Adrenal gland (tissue), 12 donors: ENCODE results near the gene SMIM31. TPM values are rescaled to one million over a fixed set of nuclear protein-coding genes. Genes with fewer than 3 reads are reported as not detected.

Experiments used
- DNase-seq, 7 donors: peaks; one replicate each; pipeline ENCODE4 v3.0.0-alpha.2; 2019 to 2020
- H3K27ac ChIP-seq, 5 donors: fragments of 200-600 bp; sonication (generic) in 4 of 5; 1 replicate in 3 of 5; 2 replicates in 2 of 5; pipeline versions ENCODE4 v1.5.1 to v1.8.0; 2016 to 2020; ENCODE audit warnings: mild to moderate bottlenecking in 1 of 5
- H3K27me3 ChIP-seq: fragments of 200-600 bp; 2 replicates; pipeline ENCODE4 v1.8.0; 2021
- H3K36me3 ChIP-seq, 2 donors: fragments of 200-600 bp; replicated peaks in 1 of 2; 1 replicate in 1 of 2; 2 replicates in 1 of 2; pipeline versions ENCODE4 v1.5.1 to v1.8.0; 2018 to 2022
- H3K4me1 ChIP-seq, 2 donors: fragments of 200-600 bp; replicated peaks in 1 of 2; 1 replicate in 1 of 2; 2 replicates in 1 of 2; pipeline versions ENCODE4 v1.5.1 to v1.8.0; 2018 to 2021
- H3K4me3 ChIP-seq, 4 donors: fragments of 200-600 bp; sonication (generic) in 3 of 4; one replicate each; pipeline ENCODE4 v1.5.1; 2016 to 2018
- H3K9me3 ChIP-seq, 3 donors: fragments of 200-600 bp; sonication (generic) in 1 of 3; replicated peaks in 1 of 3; 1 replicate in 2 of 3; 2 replicates in 1 of 3; pipeline versions ENCODE4 v1.5.1 to v1.8.0; 2016 to 2021
- CTCF ChIP-seq, 6 experiments: fragments of 450-650 bp in 4 of 6; fragments of 200-600 bp in 2 of 6; sonication (generic) in 1 of 6; IDR thresholded peaks; 1 replicate in 5 of 6; 2 replicates in 1 of 6; pipeline versions ENCODE4 v1.5.1 to v1.8.0; 2016 to 2021; ENCODE audit warnings: antibody characterized with exemption in 6 of 6, mild to moderate bottlenecking in 2 of 6, moderate library complexity in 1 of 6
- POLR2A ChIP-seq, 2 donors: fragments of 450-650 bp; IDR thresholded peaks; one replicate each; pipeline ENCODE4 v1.6.1; 2017; ENCODE audit warnings: antibody characterized with exemption in 2 of 2, mild to moderate bottlenecking in 2 of 2, moderate library complexity in 1 of 2
- WGBS, 4 donors: extraction: QIAGEN DNeasy Blood & Tissue Kit in 2 of 4; methylation state at CpG; one replicate each; pipeline versions ENCODE4 v1.1.5 to v1.1.7; 2013 to 2017; 5-methylcytosine and 5-hydroxymethylcytosine counted together
- intact Hi-C, 2 donors: fragments of 100-400 bp; cut with DNase I; formaldehyde crosslinking; loops; one replicate each; pipeline versions ENCODE4 v1.14.1 to v1.15.0; 2022 to 2023
- polyA plus RNA-seq, 3 donors: library from polyadenylated mRNA; stranded (reverse); fragments of 200-250 nt in 2 of 3; fragments of 350-450 nt in 1 of 3; fragmentation: Illumina TruSeq in 1 of 3; extraction: RNeasy Lipid Tissue Mini Kit (QIAGEN cat#74804) in 1 of 3; gene quantifications; one replicate each; pipeline ENCODE4 v1.2.3, GENCODE V29; 2013 to 2014
- total RNA-seq, 9 donors: library from RNA; depleted of rRNA in 4 of 9; stranded (reverse); fragments of >200 nt in 4 of 9; fragments of 120-200 nt in 1 of 9; fragmentation: NEBNext Ultra II Directional in 1 of 9; extraction: Animal tissue kit (Norgen Biotek cat#: 25700) in 1 of 9; gene quantifications; one replicate each; pipeline versions ENCODE4 v1.1.0 to v1.2.4, GENCODE V29; 2013 to 2023
- donor health status: healthy with polysubstance abuse.
- donor health status: Bipolar disorder and iron deficiency.
- donor health status: DM: yes; HTN: yes; CAD: no.
- donor health status: DM: no; HTN: no; CAD: no.
- donor health status: DM: no; HTN: no; CAD: no.
- donor health status: DM: yes; HTN: yes; CAD: no.

SMIM31 gene
- total and polyA plus RNA-seq, 12 donors, result not detected

GRCh38 chr4:164803702-164804101, 49.8 kb downstream of the SMIM31 start:
- intact Hi-C loops, result no loop called here
- no peak for DNase-seq
- H3K27ac ChIP-seq, result no peak overlapping the region
- H3K27me3 ChIP-seq, result no peaks in the 10 kb centered on the region
- H3K36me3 ChIP-seq, result no peaks in the 10 kb centered on the region
- WGBS, 4 donors, result 85 to 91% (median 87%) methylated on average over 8 of the region's 8 CpGs
- no peak overlapping the region for H3K4me3 ChIP-seq
- H3K9me3 ChIP-seq, result no peaks in the 10 kb centered on the region
- no peak for TF ChIP-seq CTCF (IDR thresholded peaks at IDR 0.05)
- no peak for TF ChIP-seq POLR2A (IDR thresholded peaks at IDR 0.05)
- H3K4me1 ChIP-seq, result no peaks in the 10 kb centered on the region

DNA sequence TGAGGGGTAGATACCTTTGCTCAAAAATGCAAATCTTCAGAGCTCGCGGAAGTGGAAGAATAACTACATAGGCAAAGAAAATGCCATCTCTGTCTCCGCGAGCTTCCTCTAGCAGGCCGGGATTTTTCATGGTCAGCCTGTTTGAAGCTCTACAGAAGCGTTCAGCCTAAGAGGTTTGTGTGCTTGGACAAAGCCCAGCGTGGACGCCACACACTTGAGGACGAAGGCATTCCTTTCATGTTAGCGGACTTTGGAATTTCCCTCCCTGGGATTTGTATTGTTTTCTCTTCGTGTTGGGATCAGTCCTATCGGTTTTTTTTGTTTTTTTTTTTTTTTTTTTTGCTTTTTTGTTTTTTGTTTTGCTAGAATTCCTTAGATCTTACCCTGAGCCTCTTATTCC, 53.7 kb downstream of the SMIM31 start:
- no peak for DNase-seq
- Histone ChIP-seq H3K9me3 (no peaks in the 10 kb centered on the region), H3K4me3 (no peak overlapping the region), H3K36me3 (no peaks in the 10 kb centered on the region), H3K27me3 (no peaks in the 10 kb centered on the region), H3K4me1 (no peaks in the 10 kb centered on the region), H3K27ac (no peak overlapping the region)
- WGBS, 4 donors, result 65 to 76% (median 73%) methylated on average over 12 of the region's 12 CpGs
- TF ChIP-seq POLR2A (IDR thresholded peaks at IDR 0.05) (no peak), CTCF (IDR thresholded peaks at IDR 0.05) (no peak)
- intact Hi-C loops, result no loop called here

GRCh38 chr4:164813554-164813953, 59.6 kb downstream of the SMIM31 start:
- Histone ChIP-seq H3K27ac (no peak overlapping the region), H3K9me3 (no peaks in the 10 kb centered on the region), H3K36me3 (no peaks in the 10 kb centered on the region), H3K4me1 (no peaks in the 10 kb centered on the region), H3K4me3 (no peak overlapping the region), H3K27me3 (no peaks in the 10 kb centered on the region)
- TF ChIP-seq POLR2A (IDR thresholded peaks at IDR 0.05), result no peak
- TF ChIP-seq CTCF (IDR thresholded peaks at IDR 0.05), result no peak
- DNase-seq, result no peak
- intact Hi-C loops, result no loop called here
- WGBS, 4 donors, result 48 to 61% (median 54%) methylated on average over 2 of the region's 2 CpGs

DNA sequence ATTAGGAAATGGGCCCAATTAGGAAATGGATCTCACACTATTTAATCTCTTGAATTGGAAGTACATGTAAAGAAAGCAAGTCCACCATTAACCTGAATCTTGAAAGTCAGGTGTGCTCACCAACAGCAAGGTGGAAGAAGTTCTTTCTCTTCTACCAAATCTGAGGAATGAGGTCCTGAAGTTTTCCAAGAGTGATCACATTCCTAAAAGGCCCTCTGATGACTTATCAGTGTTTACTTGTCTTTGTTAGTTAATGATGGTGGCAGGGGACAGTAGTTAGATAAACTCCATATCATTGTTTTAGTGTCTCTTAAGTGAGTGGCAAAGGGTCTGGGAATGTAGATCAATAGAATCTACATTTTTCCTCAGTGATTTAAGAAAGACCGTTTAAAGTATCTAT, 61.8 kb downstream of the SMIM31 start:
- Histone ChIP-seq H3K4me1 (no peaks in the 10 kb centered on the region), H3K4me3 (no peak overlapping the region), H3K27me3 (no peaks in the 10 kb centered on the region), H3K27ac (no peak overlapping the region), H3K36me3 (no peaks in the 10 kb centered on the region), H3K9me3 (no peaks in the 10 kb centered on the region)
- TF ChIP-seq POLR2A (IDR thresholded peaks at IDR 0.05) (no peak), CTCF (IDR thresholded peaks at IDR 0.05) (no peak)
- WGBS, 4 donors, result 31 to 68% (median 50%) methylated on average over 1 of the region's 1 CpG
- no peak for DNase-seq
- intact Hi-C loops, result no loop called here
